Esophagus muscularis mucosa (tissue), 3 donors: ENCODE data around the gene VMP1.

Source experiments
- CTCF ChIP-seq, 3 experiments: fragments of 200-600 bp in 2 of 3; fragments of 450-650 bp in 1 of 3; sonication (generic) in 2 of 3; IDR thresholded peaks; one replicate each; pipeline ENCODE4 v1.5.1; 2017 to 2019; ENCODE audit warnings: antibody characterized with exemption in 3 of 3, mild to moderate bottlenecking in 2 of 3, moderate library complexity in 1 of 3
- POLR2A ChIP-seq: fragments of 450-650 bp; IDR thresholded peaks from one replicate; pipeline ENCODE4 v1.6.1; 2017; ENCODE audit warnings: antibody characterized with exemption, moderate library complexity, mild to moderate bottlenecking, low read depth

GRCh38 chr17:59668816-59669215, 38.6 kb upstream of the VMP1 start:
- TF ChIP-seq CTCF (IDR thresholded peaks at IDR 0.05) (no peak), POLR2A (no peak)
